ENCODE results near the gene MACROD2.

- TF ChIP-seq CTCF (IDR thresholded peaks at IDR 0.05) = no peak
- TF ChIP-seq POLR2A (IDR thresholded peaks at IDR 0.05) = no peak
These were observed 348.3 kb downstream of the MACROD2 start for GRCh38 chr20:14343491-14344065.
